H1 (cell line): ENCODE results near the gene WDR5. TPM values are rescaled to one million over a fixed set of nuclear protein-coding genes. Genes with fewer than 3 reads are reported as not detected.
A peak's percentile ranks its signal among the peaks of the same experiment; 100 is the strongest.

Experiments
- CTCF ChIA-PET: fragments of 300-600 bp; sonication (Branson Sonifier 250); formaldehyde crosslinking; loops from one replicate; lab custom pipeline; 2021; ENCODE audit not compliant: partially characterized antibody; lab: Charles Lee
- POLR2A ChIA-PET: fragments of 300-600 bp; sonication (Branson Sonifier 250); formaldehyde crosslinking; loops from one replicate; lab custom pipeline; 2021; ENCODE audit warnings: inconsistent platforms; ENCODE audit not compliant: partially characterized antibody; lab: Charles Lee
- DNase-seq, 2 experiments: peaks; one replicate each; pipeline versions ENCODE4 v3.0.0 to v3.0.0-alpha.2; 2010 to 2022; ENCODE audit warnings: low spot score in 2 of 2, low read depth in 1 of 2, mixed read lengths in 1 of 2
- FAIRE-seq: peaks from 2 replicates; lab custom pipeline; 2011; peaks lifted over from hg19 to GRCh38; lab: Jason Lieb, UNC
- H2AFZ ChIP-seq: 2 replicates; pipeline ENCODE4 v1.8.1; 2012; ENCODE audit warnings: low read length, inconsistent platforms
- H2AK5ac ChIP-seq: 2 replicates; pipeline ENCODE4 v1.6.1; 2013; ENCODE audit warnings: low read depth, low read length
- H2BK120ac ChIP-seq: replicated peaks from 2 replicates; pipeline ENCODE3; 2013; ENCODE audit warnings: low read depth, low read length, inconsistent platforms
- H2BK12ac ChIP-seq: 2 replicates; pipeline ENCODE4 v1.6.1; 2013; ENCODE audit warnings: low read depth, low read length
- H2BK15ac ChIP-seq: 2 replicates; pipeline ENCODE4 v1.6.1; 2013; ENCODE audit warnings: low read length
- H2BK20ac ChIP-seq: 2 replicates; pipeline ENCODE4 v1.6.1; 2013; ENCODE audit warnings: low read length
- H2BK5ac ChIP-seq: 2 replicates; pipeline ENCODE4 v1.6.1; 2013; ENCODE audit warnings: low read depth, low read length
- H3K14ac ChIP-seq: 2 replicates; pipeline ENCODE4 v1.6.1; 2013; ENCODE audit warnings: inconsistent platforms; ENCODE audit not compliant: insufficient read length
- H3K18ac ChIP-seq: 2 replicates; pipeline ENCODE4 v1.6.1; 2013; ENCODE audit warnings: low read length; ENCODE audit errors: extremely low read depth
- H3K23ac ChIP-seq: 2 replicates; pipeline ENCODE4 v1.6.1; 2013; ENCODE audit warnings: inconsistent platforms; ENCODE audit not compliant: insufficient read length
- H3K23me2 ChIP-seq: 2 replicates; pipeline ENCODE4 v1.6.1; 2013; ENCODE audit warnings: low read depth, low read length
- H3K27ac ChIP-seq: 2 replicates; pipeline ENCODE4 v1.6.1; 2011; ENCODE audit warnings: low read depth, low read length, inconsistent platforms
- H3K27me3 ChIP-seq, 4 experiments: replicated peaks in 1 of 4; 1 replicate in 1 of 4; 2 replicates in 3 of 4; pipeline versions ENCODE4 v1.6.1 to v1.8.1; 2011 to 2013; ENCODE audit warnings: low read length in 3 of 4, mild to moderate bottlenecking in 3 of 4, inconsistent platforms in 2 of 4, mixed read lengths in 2 of 4, moderate library complexity in 1 of 4; ENCODE audit not compliant: control insufficient read depth in 3 of 4, insufficient read depth in 3 of 4; ENCODE audit errors: extremely low read depth in 1 of 4
- H3K36me3 ChIP-seq, 4 experiments: 2 replicates each; pipeline versions ENCODE4 v1.6.1 to v1.8.1; 2011 to 2013; ENCODE audit warnings: mild to moderate bottlenecking in 4 of 4, low read length in 3 of 4, moderate library complexity in 2 of 4, control low read depth in 1 of 4, inconsistent platforms in 1 of 4; ENCODE audit not compliant: insufficient read depth in 4 of 4, control insufficient read depth in 2 of 4
- H3K4ac ChIP-seq: replicated peaks from 2 replicates; pipeline ENCODE3; 2013; ENCODE audit warnings: low read length, low read depth, mixed read lengths, inconsistent platforms; ENCODE audit not compliant: insufficient read length
- H3K4me1 ChIP-seq, 4 experiments: replicated peaks in 1 of 4; 1 replicate in 1 of 4; 2 replicates in 3 of 4; pipeline versions ENCODE4 v1.6.1 to v1.8.1; 2011 to 2013; ENCODE audit warnings: low read length in 3 of 4, inconsistent platforms in 2 of 4, mixed read lengths in 1 of 4; ENCODE audit not compliant: insufficient read depth in 4 of 4, control insufficient read depth in 3 of 4
- H3K4me2 ChIP-seq, 2 experiments: 2 replicates each; pipeline versions ENCODE4 v1.6.1 to v1.8.1; 2011 to 2013; ENCODE audit warnings: low read depth in 2 of 2, low read length in 2 of 2, control low read depth in 1 of 2, inconsistent platforms in 1 of 2, mild to moderate bottlenecking in 1 of 2; ENCODE audit not compliant: insufficient read depth in 1 of 2
- H3K4me3 ChIP-seq, 4 experiments: fragments of 200-600, 300-600 bp in 1 of 4; sonication (generic), shearing (Covaris generic), sonication (Bioruptor Twin) in 1 of 4; 2 replicates each; pipeline versions ENCODE4 v1.5.1 to v1.8.1; 2011 to 2016; ENCODE audit warnings: low read length in 4 of 4, low read depth in 3 of 4, control low read depth in 2 of 4, inconsistent platforms in 2 of 4, mild to moderate bottlenecking in 2 of 4, mixed read lengths in 1 of 4, moderate library complexity in 1 of 4; ENCODE audit not compliant: insufficient read depth in 2 of 4; ENCODE audit errors: extremely low read depth in 1 of 4
- H3K56ac ChIP-seq: replicated peaks from 2 replicates; pipeline ENCODE3; 2013; ENCODE audit warnings: low read depth, mild to moderate bottlenecking, mixed read lengths, low read length, inconsistent platforms; ENCODE audit not compliant: insufficient read length
- H3K79me1 ChIP-seq: 2 replicates; pipeline ENCODE4 v1.6.1; 2013; ENCODE audit warnings: low read depth, low read length, control low read depth
- H3K79me2 ChIP-seq, 2 experiments: 2 replicates each; pipeline versions ENCODE4 v1.6.1 to v1.8.1; 2012 to 2013; ENCODE audit warnings: low read length in 2 of 2, mild to moderate bottlenecking in 2 of 2, inconsistent platforms in 1 of 2; ENCODE audit not compliant: insufficient read depth in 2 of 2, control insufficient read depth in 1 of 2
- H3K9ac ChIP-seq, 4 experiments: replicated peaks in 1 of 4; 1 replicate in 1 of 4; 2 replicates in 3 of 4; pipeline versions ENCODE4 v1.6.1 to v1.8.1; 2011 to 2013; ENCODE audit warnings: low read depth in 3 of 4, low read length in 3 of 4, control low read depth in 2 of 4, mild to moderate bottlenecking in 2 of 4, moderate library complexity in 2 of 4, inconsistent platforms in 1 of 4; ENCODE audit errors: extremely low read depth in 1 of 4
- H3K9me3 ChIP-seq, 2 experiments: 2 replicates each; pipeline versions ENCODE4 v1.6.1 to v1.8.1; 2012 to 2013; ENCODE audit warnings: mild to moderate bottlenecking in 2 of 2, moderate library complexity in 2 of 2, control low read depth in 1 of 2, inconsistent platforms in 1 of 2, low read depth in 1 of 2, low read length in 1 of 2, mixed read lengths in 1 of 2; ENCODE audit not compliant: insufficient read depth in 2 of 2
- H4K20me1 ChIP-seq, 2 experiments: replicated peaks in 1 of 2; 2 replicates each; pipeline versions ENCODE3 to v1.8.1; 2011 to 2013; ENCODE audit warnings: inconsistent platforms in 2 of 2, low read length in 2 of 2, mild to moderate bottlenecking in 1 of 2; ENCODE audit not compliant: insufficient read depth in 2 of 2, control insufficient read depth in 1 of 2
- H4K5ac ChIP-seq: 2 replicates; pipeline ENCODE4 v1.6.1; 2013; ENCODE audit warnings: low read length, low read depth, mixed read lengths, inconsistent platforms; ENCODE audit not compliant: insufficient read length
- H4K8ac ChIP-seq: 2 replicates; pipeline ENCODE4 v1.8.0; 2013; ENCODE audit warnings: mild to moderate bottlenecking, moderate library complexity, low read length, inconsistent platforms; ENCODE audit not compliant: insufficient read depth; ENCODE audit errors: extremely low read depth
- H4K91ac ChIP-seq: replicated peaks from 2 replicates; pipeline ENCODE3; 2013; ENCODE audit warnings: low read length, mixed read lengths, inconsistent platforms; ENCODE audit not compliant: insufficient read length
- CEBPB ChIP-seq: IDR thresholded peaks from 2 replicates; pipeline ENCODE4 v1.6.1; 2012; ENCODE audit warnings: low read depth, low read length
- POLR2A ChIP-seq, 2 experiments: IDR thresholded peaks; 1 replicate in 1 of 2; 2 replicates in 1 of 2; pipeline ENCODE4 v1.6.1; 2011; ENCODE audit warnings: low read depth in 2 of 2, low read length in 2 of 2, mild to moderate bottlenecking in 2 of 2; ENCODE audit errors: control extremely low read depth in 1 of 2
- POLR2AphosphoS5 ChIP-seq: IDR thresholded peaks from 2 replicates; pipeline ENCODE4 v1.6.1; 2011; ENCODE audit warnings: low read depth, low read length
- WGBS, 2 experiments: shearing (Covaris generic) in 1 of 2; methylation state at CpG; one replicate each; pipeline versions ENCODE4 v1.1.6 to v1.1.7; 2013 to 2015; ENCODE audit warnings: low lambda C conversion rate in 2 of 2, mixed read lengths in 2 of 2, inconsistent platforms in 1 of 2, low coverage in 1 of 2, missing lambda C conversion rate in 1 of 2; ENCODE audit not compliant: insufficient replicate concordance in 2 of 2, insufficient coverage in 1 of 2, insufficient read length in 1 of 2; ENCODE audit errors: extremely low coverage in 1 of 2, missing lambda C conversion rate in 1 of 2; 5-methylcytosine and 5-hydroxymethylcytosine counted together
- polyA plus RNA-seq, 7 experiments: library from polyadenylated mRNA; depleted of rRNA in 3 of 7; stranded (reverse) in 5 of 7; unstranded in 2 of 7; fragments of >200 nt in 5 of 7; fragments of 200-250 nt in 2 of 7; gene quantifications; 1 replicate in 5 of 7; 2 replicates in 1 of 7; 4 replicates in 1 of 7; pipeline versions ENCODE4 v1.2.1 to v1.2.3, GENCODE V29; 2011 to 2013; ENCODE audit warnings: missing spikeins in 2 of 7, mixed read lengths in 2 of 7
- total RNA-seq: library from RNA; stranded (reverse); fragmentation: NEBNext Ultra II Directional; extraction: Animal tissue kit (Norgen Biotek cat#: 25700); gene quantifications from 2 replicates; pipeline ENCODE4 v1.2.1, GENCODE V29; 2021

WDR5 gene
- total and polyA plus RNA-seq, 2 of the 8 experiments (the other 6 are each of a cell fraction or from before 2014, with no cell fraction given), result 38.4 to 68.1 TPM

DNA sequence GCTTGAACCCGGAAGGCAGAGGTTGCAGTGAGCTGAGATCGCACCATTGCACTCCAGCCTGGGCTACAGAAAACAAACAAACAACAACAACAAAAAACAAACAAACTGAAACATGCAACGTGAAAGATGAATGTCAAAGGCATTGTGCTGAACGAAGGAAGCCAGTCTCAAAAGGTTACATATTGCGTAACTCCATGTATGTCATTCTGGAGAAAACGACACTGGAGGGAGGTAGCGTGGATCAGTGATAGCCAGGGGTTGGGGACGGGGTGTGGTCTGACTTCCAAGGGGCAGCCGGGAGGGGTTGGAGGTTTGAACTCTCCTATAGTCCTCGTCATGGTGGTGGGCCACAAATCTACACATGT lies 12.1 kb upstream of the WDR5 start:
- H3K4me1 ChIP-seq, result 0 out of 7 replicates have a peak, but pooled peaks cover 0 to 3% (median 0%) of the 10 kb centered on the region in 4 experiments
- H3K4me3 ChIP-seq, result no peak overlapping the region
- WGBS, 2 experiments, result 94% methylated on average over 10 of the region's 10 CpGs; no CpG with 5 or more reads in 1 of the 2 experiments
- no peak overlapping the region for H2BK12ac ChIP-seq
- ChIA-PET CTCF (no interaction called here), POLR2A (no interaction called here)
- no peaks in the 10 kb centered on the region for H3K79me1 ChIP-seq
- no peak for DNase-seq
- no peak for FAIRE-seq
- H3K23ac ChIP-seq, result no peak overlapping the region
- H2BK5ac ChIP-seq, result no peak overlapping the region
- H3K36me3 ChIP-seq, result no peaks in the 10 kb centered on the region
- H4K91ac ChIP-seq, result no peak overlapping the region
- H4K20me1 ChIP-seq, result no peaks in the 10 kb centered on the region
- H3K4ac ChIP-seq, result no peak overlapping the region
- no peaks in the 10 kb centered on the region for H3K79me2 ChIP-seq
- H2BK20ac ChIP-seq, result no peak overlapping the region
- H3K14ac ChIP-seq, result no peak overlapping the region
- H4K5ac ChIP-seq, result no peak overlapping the region
- no peak overlapping the region for H3K56ac ChIP-seq
- H2AK5ac ChIP-seq, result no peak overlapping the region
- H2BK120ac ChIP-seq, result no peak overlapping the region
- no peaks in the 10 kb centered on the region for H3K27me3 ChIP-seq
- H3K9me3 ChIP-seq, result peaks cover 0 to 3% of the 10 kb centered on the region in 2 experiments; a peak in 1 of 4 replicates
- TF ChIP-seq POLR2AphosphoS5 (no peak), POLR2A (IDR thresholded peaks at IDR 0.05; ENCODE audit: control extremely low read depth in 1 of 2, low read depth in 2 of 2, low read length in 2 of 2) (no peak), CEBPB (peak; percentile 88)
- H2AFZ ChIP-seq, result no peak overlapping the region
- no peak overlapping the region for H3K18ac ChIP-seq
- H3K9ac ChIP-seq, result no peak overlapping the region
- H3K27ac ChIP-seq, result no peak overlapping the region
- no peak overlapping the region for H3K4me2 ChIP-seq
- no peaks in the 10 kb centered on the region for H3K23me2 ChIP-seq
- H2BK15ac ChIP-seq, result no peak overlapping the region
- H4K8ac ChIP-seq, result no peak overlapping the region
